Activated CD4-positive, alpha-beta T cell treated with anti-CD3 and anti-CD28 coated beads for 4 hours (primary cell): Measurements from ENCODE around the gene NUDT6.

Experiments used
- DNase-seq, 2 donors: peaks; one replicate each; pipeline ENCODE4 v3.0.0-alpha.2; 2020

Gene NUDT6

DNA sequence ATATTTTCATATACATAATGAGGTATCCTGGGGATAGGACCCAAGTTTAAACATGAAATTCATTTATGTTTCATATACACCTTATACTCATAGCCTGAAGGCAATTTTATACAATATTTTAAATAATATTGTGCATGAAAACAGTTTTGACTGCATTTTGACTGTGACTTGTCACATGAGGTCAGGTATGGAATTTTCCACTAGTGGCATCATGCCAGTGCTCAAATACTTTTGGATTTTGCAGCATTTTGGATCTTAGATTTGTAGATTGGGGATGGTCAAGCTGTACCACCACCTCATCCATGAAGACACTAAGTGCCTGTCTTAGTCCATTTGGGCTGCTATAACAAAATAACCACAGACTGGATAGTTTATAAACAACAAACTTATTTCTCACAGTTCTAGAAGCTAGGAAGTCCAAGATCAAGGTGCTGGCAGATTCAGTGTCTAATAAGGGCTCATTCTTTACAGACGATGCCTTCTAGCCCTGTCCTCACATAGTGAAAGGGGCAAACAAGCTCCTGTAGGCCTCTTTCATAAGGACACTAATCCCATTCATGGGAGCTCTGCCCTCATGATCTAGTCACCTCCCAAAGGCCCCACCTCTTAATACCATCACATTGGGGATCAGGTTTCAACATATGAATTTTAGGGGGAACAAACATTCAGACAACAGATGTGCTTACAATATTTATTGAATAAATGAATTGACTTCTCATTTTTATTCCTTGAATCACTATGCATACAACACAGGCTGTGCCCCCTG lies 9.4 kb downstream of the NUDT6 start:
- no peak for DNase-seq

DNA sequence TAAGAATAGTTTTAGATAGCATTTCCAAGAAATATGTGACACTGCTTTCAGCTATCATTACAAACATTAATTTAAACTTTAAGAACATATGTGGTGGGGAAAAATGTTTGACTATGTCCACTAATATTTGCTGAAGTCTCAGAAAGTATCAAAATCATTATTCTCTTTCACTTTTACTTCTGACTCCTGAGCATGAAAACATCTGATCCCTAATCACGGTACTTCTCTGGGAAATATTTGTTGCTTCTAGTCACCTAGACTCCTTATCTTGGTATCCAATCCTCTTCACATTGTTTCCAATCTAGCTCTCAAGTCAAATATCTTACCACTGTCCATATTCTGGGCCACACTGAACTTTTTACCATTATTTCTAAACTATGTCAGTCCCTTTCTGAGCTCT lies 10.8 kb downstream of the NUDT6 start:
- DNase-seq, result no peak

- DNase-seq, result no peak
Observed at GRCh38 chr4:122909683-122910082, 12.7 kb downstream of the NUDT6 start.

GRCh38 chr4:122908223-122908622 lies 14.2 kb downstream of the NUDT6 start:
- DNase-seq, result no peak

DNA sequence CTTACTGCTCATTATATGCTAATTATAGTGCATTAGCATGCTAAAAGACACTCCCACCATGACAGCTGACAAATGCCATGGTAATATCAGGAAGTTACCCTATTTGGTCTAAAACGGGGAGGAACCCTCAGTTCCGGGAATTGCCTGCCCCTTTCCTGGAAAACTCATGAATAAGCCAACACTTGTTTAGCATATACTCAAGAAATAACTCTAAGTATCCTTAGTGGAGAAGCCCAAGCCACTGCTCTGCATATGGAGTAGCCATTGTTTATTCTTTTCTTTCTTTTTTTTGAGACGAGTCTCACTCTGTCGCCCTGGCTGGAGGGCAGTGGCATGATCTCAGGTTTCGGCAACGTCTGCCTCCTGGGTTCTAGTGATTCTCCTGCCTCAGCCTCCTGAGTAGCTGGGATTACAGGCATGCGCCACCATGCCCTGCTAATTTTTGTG lies 15.5 kb downstream of the NUDT6 start:
- DNase-seq, result no peak

DNA sequence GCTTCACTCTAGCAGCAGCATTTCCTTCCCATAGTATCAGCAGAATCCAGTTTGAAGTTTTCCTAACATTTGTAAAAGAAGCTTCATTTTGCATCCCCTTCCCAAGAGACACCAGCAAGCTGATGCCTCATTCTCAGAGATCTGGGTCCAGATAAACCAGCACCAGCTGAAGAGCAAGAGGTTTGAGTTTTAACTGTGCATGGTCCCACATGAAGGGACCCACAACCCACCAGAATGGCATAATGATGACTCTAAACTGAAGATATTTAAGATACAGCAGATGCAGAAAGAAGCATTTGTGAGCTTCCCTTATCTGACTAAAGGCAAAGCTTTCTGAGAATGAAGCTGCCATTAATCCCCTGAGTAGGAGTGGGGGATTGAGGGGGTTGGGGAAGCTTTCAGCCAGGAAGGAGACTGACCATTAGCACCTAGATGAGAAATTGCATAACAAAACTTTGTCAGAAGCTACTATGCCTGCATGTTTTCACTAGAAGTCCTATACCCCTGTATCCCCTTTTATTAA lies 18.6 kb downstream of the NUDT6 start:
- no peak for DNase-seq

GRCh38 chr4:122901247-122902010 lies 21.0 kb downstream of the NUDT6 start:
- DNase-seq, result no peak

DNA sequence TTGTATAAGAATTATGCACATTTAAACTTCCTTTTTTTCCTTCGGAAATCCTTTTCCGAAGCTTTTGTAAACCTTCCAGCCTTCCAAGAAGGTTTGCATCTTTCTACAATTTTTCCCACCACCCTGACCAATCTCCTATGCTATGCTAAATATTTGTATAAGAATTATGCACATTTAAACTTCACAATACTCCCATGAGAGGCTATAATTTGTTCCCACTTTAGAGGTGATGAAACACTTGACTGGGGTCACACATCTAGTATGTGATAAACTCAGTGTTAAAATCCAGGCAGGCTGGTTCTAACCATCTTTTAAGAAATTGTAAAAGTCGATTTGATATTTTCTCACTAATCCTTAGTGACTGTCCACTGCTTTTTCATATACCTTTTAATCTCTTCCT lies 22.1 kb downstream of the NUDT6 start:
- DNase-seq, result no peak

DNA sequence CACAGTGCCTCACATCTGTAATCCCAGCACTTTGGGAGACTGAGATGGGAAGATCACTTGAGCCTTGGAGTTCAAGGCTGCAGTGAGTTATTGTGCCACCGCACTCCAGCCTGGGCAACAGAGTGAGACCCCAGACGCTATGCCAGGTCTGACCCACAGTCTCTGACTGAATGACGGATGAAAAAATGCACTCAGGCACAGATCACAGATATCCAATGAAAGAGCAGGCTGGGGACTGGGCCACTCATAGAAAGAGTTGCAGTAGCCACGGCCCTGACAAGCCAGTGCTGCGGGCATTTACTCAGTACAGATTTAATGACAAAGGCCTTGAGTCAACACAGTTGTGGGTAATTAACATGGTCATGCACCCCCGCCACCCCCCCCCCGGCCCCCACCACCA lies 22.7 kb downstream of the NUDT6 start:
- no peak for DNase-seq

GRCh38 chr4:122898370-122899150 lies 23.8 kb downstream of the NUDT6 start:
- no peak for DNase-seq

- no peak for DNase-seq
Observed at GRCh38 chr4:122896270-122896669, 26.1 kb downstream of the NUDT6 start.

DNA sequence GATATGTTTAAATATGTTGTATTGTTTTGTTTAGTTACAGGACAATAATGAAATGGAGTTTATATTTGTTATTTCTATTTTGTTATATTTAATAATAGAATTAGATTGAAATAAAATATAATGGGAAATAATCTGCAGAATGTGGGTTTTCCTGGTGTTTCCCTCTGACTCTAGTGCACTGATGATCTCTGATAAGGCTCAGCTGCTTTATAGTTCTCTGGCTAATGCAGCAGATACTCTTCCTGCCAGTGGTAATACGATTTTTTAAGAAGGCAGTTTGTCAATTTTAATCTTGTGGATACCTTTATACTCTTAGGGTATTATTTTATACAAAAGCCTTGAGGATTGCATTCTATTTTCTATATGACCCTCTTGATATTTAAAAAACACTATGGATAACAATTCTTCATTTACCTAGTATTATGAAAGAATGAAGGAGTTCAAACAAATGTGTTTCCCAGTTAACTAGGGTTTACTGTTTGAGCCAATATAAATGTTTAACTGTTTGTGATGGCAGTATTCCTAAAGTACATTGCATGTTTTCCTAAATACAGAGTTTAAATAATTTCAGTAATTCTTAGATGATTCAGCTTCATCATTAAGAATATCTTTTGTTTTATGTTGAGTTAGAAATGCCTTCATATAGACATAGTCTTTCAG lies 26.9 kb downstream of the NUDT6 start:
- no peak for DNase-seq

- DNase-seq, result no peak
Observed at GRCh38 chr4:122894827-122895226, 27.6 kb downstream of the NUDT6 start.

- DNase-seq, result no peak
Observed at GRCh38 chr4:122890147-122890795, 32.1 kb downstream of the NUDT6 start.

GRCh38 chr4:122889726-122890125 lies 32.7 kb downstream of the NUDT6 start:
- DNase-seq, result no peak

DNA sequence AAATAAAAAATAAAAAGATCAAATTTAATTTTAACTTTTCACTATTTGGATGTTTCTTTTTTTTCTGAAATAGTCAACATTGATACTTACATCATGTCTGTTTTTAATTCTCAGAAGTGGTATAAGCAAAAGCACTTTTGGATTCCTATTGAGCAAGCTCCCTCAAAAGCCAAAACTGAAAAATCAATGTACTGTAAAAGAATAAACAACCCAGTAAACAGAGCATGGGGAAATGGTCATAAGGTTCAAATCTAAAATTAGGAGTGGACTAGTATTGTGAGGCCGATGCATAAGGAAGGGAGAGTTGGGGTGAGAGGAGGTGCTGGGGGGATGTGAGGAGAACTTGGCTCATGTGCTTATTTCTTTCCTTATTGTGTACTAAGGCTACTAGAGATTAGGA lies 37.9 kb downstream of the NUDT6 start:
- no peak for DNase-seq

GRCh38 chr4:122882857-122883735 lies 39.3 kb downstream of the NUDT6 start:
- DNase-seq, result no peak

GRCh38 chr4:122879001-122879400 lies 43.4 kb downstream of the NUDT6 start:
- DNase-seq, result no peak

DNA sequence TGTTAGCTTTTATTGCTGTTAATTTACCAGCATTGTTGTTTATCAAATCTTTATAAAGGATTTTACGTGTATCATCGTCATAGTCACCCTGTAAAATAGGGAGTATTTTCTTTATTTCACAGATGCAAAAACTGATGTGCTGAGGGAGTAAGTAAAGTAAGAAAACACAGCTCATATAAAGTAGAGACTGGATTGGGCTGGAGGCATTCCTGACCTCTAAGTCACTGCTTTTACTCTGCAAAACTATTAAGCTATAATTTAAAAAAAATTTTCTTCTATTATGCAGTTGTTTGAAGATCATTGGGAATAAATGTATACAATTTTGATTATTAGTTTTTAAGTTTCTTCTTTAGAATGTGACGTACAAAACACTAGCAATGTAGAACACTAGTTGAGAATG lies 45.9 kb downstream of the NUDT6 start:
- DNase-seq, result no peak

DNA sequence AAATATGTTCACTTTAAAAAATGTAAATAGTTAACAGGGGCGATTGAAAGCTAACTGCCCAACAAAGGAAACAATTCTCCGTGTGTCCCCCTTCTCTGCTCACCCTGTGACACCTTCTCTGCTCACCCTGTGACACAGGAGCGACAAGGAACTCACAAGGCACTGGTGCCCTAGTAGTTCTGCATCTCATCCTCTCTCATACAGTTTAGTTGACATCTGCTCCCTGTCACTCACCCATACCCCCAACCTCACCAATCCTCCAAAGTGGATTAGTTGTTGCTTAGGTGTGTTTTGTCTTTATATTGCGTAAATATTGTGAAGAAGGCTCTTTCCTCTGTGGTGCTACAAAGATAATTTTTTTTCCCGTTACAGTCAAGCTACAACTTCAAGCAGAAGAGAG lies 46.4 kb downstream of the NUDT6 start:
- no peak for DNase-seq
